ENCODE results near the gene ZNRF1. TPM values are rescaled to one million over a fixed set of nuclear protein-coding genes. Genes with fewer than 3 reads are reported as not detected.

The ZNRF1 gene
- total and polyA plus RNA-seq, 4 donors = 7.9 to 10.9 (median 9.2) TPM

GRCh38 chr16:75112734-75113491, 114.1 kb downstream of the ZNRF1 start:
- DNase-seq (ENCODE audit: low spot score) = no peak
- H3K4me3 ChIP-seq (ENCODE audit: low read depth in 1 of 3, low read length in 3 of 3) = no peak overlapping the region
- no peak overlapping the region for H3K27ac ChIP-seq (ENCODE audit: low read depth in 1 of 2, low read length in 2 of 2)
- H3K27me3 ChIP-seq (ENCODE audit: control insufficient read depth in 4 of 4, insufficient read depth in 4 of 4, low read length in 3 of 4) = no peaks in the 10 kb centered on the region
- 72% methylated on average over 14 of the region's 14 CpGs for WGBS
- peaks cover 0 to 9% (median 2%) of the 10 kb centered on the region in 4 donors for H3K36me3 ChIP-seq (ENCODE audit: control insufficient read depth in 4 of 4, insufficient read depth in 3 of 4, low read depth in 1 of 4, low read length in 3 of 4)
- peaks cover 21 to 58% (median 42%) of the 10 kb centered on the region in 4 donors for H3K4me1 ChIP-seq (ENCODE audit: control insufficient read depth in 4 of 4, insufficient read depth in 4 of 4, low read length in 3 of 4)
- no peak overlapping the region for H3K9ac ChIP-seq (ENCODE audit: low read depth in 1 of 2, low read length in 2 of 2)
- TF ChIP-seq, protein P1, sequence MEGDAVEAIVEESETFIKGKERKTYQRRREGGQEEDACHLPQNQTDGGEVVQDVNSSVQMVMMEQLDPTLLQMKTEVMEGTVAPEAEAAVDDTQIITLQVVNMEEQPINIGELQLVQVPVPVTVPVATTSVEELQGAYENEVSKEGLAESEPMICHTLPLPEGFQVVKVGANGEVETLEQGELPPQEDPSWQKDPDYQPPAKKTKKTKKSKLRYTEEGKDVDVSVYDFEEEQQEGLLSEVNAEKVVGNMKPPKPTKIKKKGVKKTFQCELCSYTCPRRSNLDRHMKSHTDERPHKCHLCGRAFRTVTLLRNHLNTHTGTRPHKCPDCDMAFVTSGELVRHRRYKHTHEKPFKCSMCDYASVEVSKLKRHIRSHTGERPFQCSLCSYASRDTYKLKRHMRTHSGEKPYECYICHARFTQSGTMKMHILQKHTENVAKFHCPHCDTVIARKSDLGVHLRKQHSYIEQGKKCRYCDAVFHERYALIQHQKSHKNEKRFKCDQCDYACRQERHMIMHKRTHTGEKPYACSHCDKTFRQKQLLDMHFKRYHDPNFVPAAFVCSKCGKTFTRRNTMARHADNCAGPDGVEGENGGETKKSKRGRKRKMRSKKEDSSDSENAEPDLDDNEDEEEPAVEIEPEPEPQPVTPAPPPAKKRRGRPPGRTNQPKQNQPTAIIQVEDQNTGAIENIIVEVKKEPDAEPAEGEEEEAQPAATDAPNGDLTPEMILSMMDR (IDR thresholded peaks at IDR 0.05; ENCODE audit: low read depth, low read length, missing input control) = no peak
- TF ChIP-seq HNF4A (conservative IDR thresholded peaks at IDR 0.05) (no peak), HNF4G (IDR thresholded peaks at IDR 0.05) (no peak), NR2F2 (IDR thresholded peaks at IDR 0.05) (no peak), JUND (IDR thresholded peaks at IDR 0.05) (no peak), FOXA2 (IDR thresholded peaks at IDR 0.05) (no peak), RXRA (IDR thresholded peaks at IDR 0.05) (no peak)
- TF ChIP-seq, protein P2, sequence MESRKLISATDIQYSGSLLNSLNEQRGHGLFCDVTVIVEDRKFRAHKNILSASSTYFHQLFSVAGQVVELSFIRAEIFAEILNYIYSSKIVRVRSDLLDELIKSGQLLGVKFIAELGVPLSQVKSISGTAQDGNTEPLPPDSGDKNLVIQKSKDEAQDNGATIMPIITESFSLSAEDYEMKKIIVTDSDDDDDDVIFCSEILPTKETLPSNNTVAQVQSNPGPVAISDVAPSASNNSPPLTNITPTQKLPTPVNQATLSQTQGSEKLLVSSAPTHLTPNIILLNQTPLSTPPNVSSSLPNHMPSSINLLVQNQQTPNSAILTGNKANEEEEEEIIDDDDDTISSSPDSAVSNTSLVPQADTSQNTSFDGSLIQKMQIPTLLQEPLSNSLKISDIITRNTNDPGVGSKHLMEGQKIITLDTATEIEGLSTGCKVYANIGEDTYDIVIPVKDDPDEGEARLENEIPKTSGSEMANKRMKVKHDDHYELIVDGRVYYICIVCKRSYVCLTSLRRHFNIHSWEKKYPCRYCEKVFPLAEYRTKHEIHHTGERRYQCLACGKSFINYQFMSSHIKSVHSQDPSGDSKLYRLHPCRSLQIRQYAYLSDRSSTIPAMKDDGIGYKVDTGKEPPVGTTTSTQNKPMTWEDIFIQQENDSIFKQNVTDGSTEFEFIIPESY (IDR thresholded peaks at IDR 0.05) = no peak
- no peaks in the 10 kb centered on the region for H3K9me3 ChIP-seq (ENCODE audit: control insufficient read depth in 4 of 4, low read length in 3 of 4)

DNA sequence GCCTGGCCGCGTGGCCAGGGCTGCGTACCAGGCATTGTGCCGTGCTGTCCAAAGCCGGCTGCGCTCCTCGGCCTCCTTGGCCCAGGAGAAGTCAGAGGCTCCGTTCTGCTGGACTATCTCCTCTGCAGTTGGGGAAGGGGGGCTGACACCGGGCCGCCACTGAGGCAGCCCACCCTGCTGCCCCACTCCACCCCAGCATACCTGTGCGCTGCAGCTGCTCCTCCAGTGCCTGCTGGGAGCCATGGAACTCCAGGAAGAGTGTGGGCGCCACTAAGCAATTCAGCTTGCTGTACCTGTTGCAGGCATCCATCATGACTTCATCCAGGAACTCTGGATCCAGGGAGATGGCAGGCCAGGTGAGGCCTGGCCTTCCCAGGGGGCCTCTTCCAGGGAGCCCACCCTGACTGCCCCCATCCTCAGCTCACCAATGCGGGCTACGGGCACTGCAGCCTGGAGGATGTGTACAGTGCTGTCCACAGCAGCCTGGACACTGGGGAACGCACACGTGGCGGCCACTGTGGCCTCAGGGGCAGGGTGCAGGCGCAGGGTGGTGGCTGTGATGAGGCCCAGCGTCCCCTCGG, 114.8 kb downstream of the ZNRF1 start:
- Histone ChIP-seq H3K9ac (ENCODE audit: low read depth in 1 of 2, low read length in 2 of 2) (no peak overlapping the region), H3K27me3 (ENCODE audit: control insufficient read depth in 4 of 4, insufficient read depth in 4 of 4, low read length in 3 of 4) (no peaks in the 10 kb centered on the region), H3K9me3 (ENCODE audit: control insufficient read depth in 4 of 4, low read length in 3 of 4) (no peaks in the 10 kb centered on the region), H3K36me3 (ENCODE audit: control insufficient read depth in 4 of 4, insufficient read depth in 3 of 4, low read depth in 1 of 4, low read length in 3 of 4) (peaks cover 0 to 9% (median 2%) of the 10 kb centered on the region in 4 donors), H3K4me1 (ENCODE audit: control insufficient read depth in 4 of 4, insufficient read depth in 4 of 4, low read length in 3 of 4) (peaks cover 20 to 60% (median 43%) of the 10 kb centered on the region in 4 donors), H3K4me3 (ENCODE audit: low read depth in 1 of 3, low read length in 3 of 3) (no peak overlapping the region), H3K27ac (ENCODE audit: low read depth in 1 of 2, low read length in 2 of 2) (no peak overlapping the region)
- TF ChIP-seq MAX (IDR thresholded peaks at IDR 0.05) = no peak
- no peak for TF ChIP-seq TAF1 (conservative IDR thresholded peaks at IDR 0.05)
- no peak for DNase-seq (ENCODE audit: low spot score)
- 94% methylated on average over 20 of the region's 20 CpGs for whole genome bisulfite sequencing

GRCh38 chr16:75114179-75114945, 115.5 kb downstream of the ZNRF1 start:
- no peak overlapping the region for H3K9ac ChIP-seq (ENCODE audit: low read depth in 1 of 2, low read length in 2 of 2)
- WGBS = 94% methylated on average over 44 of the region's 44 CpGs
- no peak overlapping the region for H3K4me3 ChIP-seq (ENCODE audit: low read depth in 1 of 3, low read length in 3 of 3)
- H3K4me1 ChIP-seq (ENCODE audit: control insufficient read depth in 4 of 4, insufficient read depth in 4 of 4, low read length in 3 of 4) = peaks cover 15 to 55% (median 39%) of the 10 kb centered on the region in 4 donors
- H3K27me3 ChIP-seq (ENCODE audit: control insufficient read depth in 4 of 4, insufficient read depth in 4 of 4, low read length in 3 of 4) = no peaks in the 10 kb centered on the region
- H3K9me3 ChIP-seq (ENCODE audit: control insufficient read depth in 4 of 4, low read length in 3 of 4) = no peaks in the 10 kb centered on the region
- H3K27ac ChIP-seq (ENCODE audit: low read depth in 1 of 2, low read length in 2 of 2) = peak overlapping the region in 1 of 2 donors; percentile 6
- no peak for DNase-seq (ENCODE audit: low spot score)
- peaks cover 0 to 9% (median 2%) of the 10 kb centered on the region in 4 donors for H3K36me3 ChIP-seq (ENCODE audit: control insufficient read depth in 4 of 4, insufficient read depth in 3 of 4, low read depth in 1 of 4, low read length in 3 of 4)
- TF ChIP-seq HNF4G (IDR thresholded peaks at IDR 0.05) (no peak), RAD21 (IDR thresholded peaks at IDR 0.05) (no peak), YY1 (IDR thresholded peaks at IDR 0.05) (no peak), SP1 (IDR thresholded peaks at IDR 0.05) (no peak), JUND (IDR thresholded peaks at IDR 0.05) (no peak)
- TF ChIP-seq, protein P1 (IDR thresholded peaks at IDR 0.05; ENCODE audit: low read depth, low read length, missing input control) = no peak
- TF ChIP-seq, protein P2 (IDR thresholded peaks at IDR 0.05) = no peak
